HG03354 (cell line): Measurements from ENCODE around the gene TIMM23.
A peak's percentile ranks its signal among the peaks of the same experiment; 100 is the strongest.

Source experiments
- ATAC-seq: cut with Tn5 transposase; IDR thresholded peaks from one replicate; pipeline ENCODE4 v1.9.1; 2021; ENCODE audit warnings: mild to moderate bottlenecking; ENCODE audit not compliant: unreplicated experiment, poor library complexity, severe bottlenecking

The TIMM23 gene

GRCh38 chr10:46019177-46019528 is 46.9 kb downstream of the TIMM23 start:
- no peak for ATAC-seq

- ATAC-seq, result peak; percentile 28
These were observed 47.5 kb downstream of the TIMM23 start for GRCh38 chr10:46019569-46020343.

- no peak for ATAC-seq
These were observed 48.0 kb downstream of the TIMM23 start for GRCh38 chr10:46020344-46020657.

- ATAC-seq, result peak; percentile 93
These were observed 50.9 kb downstream of the TIMM23 start for GRCh38 chr10:46022978-46023702.

- ATAC-seq, result no peak
These were observed 52.7 kb downstream of the TIMM23 start for GRCh38 chr10:46024948-46025347.

- no peak for ATAC-seq
These were observed 53.1 kb downstream of the TIMM23 start for GRCh38 chr10:46025406-46025805.

- no peak for ATAC-seq
These were observed 53.8 kb downstream of the TIMM23 start for GRCh38 chr10:46026106-46026505.

GRCh38 chr10:46028584-46029460 is 56.5 kb downstream of the TIMM23 start:
- ATAC-seq, result peak; percentile 42

- no peak for ATAC-seq
These were observed 57.3 kb downstream of the TIMM23 start for GRCh38 chr10:46029461-46030030.

GRCh38 chr10:46030091-46030937 is 58.0 kb downstream of the TIMM23 start, which contains the start of gene NCOA4:
NCOA4 (minus strand) TSS chr10:46030623; CDS start chr10:46016680, 13,943 bp downstream.
- ATAC-seq, result peak; percentile 98

GRCh38 chr10:46031648-46032532 is 59.6 kb downstream of the TIMM23 start:
- no peak for ATAC-seq

GRCh38 chr10:46033602-46034011 is 61.3 kb downstream of the TIMM23 start:
- no peak for ATAC-seq

GRCh38 chr10:46035923-46036849 is 63.9 kb downstream of the TIMM23 start:
- no peak for ATAC-seq

- ATAC-seq, result no peak
These were observed 65.0 kb downstream of the TIMM23 start for GRCh38 chr10:46037107-46037825.

- no peak for ATAC-seq
These were observed 67.7 kb downstream of the TIMM23 start for GRCh38 chr10:46040004-46040403.

GRCh38 chr10:46042527-46042926 is 70.2 kb downstream of the TIMM23 start:
- ATAC-seq, result no peak

- no peak for ATAC-seq
These were observed 74.0 kb downstream of the TIMM23 start, which contains the start of gene MSMB for GRCh38 chr10:46046261-46046660. MSMB (minus strand) TSS chr10:46046269; CDS start chr10:46046237, 32 bp downstream.
